ENCODE results near the gene ZNF662. TPM values are rescaled to one million over a fixed set of nuclear protein-coding genes. Genes with fewer than 3 reads are reported as not detected.

Gene ZNF662
- total RNA-seq, 1 donor from 2014 or later = 1.4 TPM

DNA sequence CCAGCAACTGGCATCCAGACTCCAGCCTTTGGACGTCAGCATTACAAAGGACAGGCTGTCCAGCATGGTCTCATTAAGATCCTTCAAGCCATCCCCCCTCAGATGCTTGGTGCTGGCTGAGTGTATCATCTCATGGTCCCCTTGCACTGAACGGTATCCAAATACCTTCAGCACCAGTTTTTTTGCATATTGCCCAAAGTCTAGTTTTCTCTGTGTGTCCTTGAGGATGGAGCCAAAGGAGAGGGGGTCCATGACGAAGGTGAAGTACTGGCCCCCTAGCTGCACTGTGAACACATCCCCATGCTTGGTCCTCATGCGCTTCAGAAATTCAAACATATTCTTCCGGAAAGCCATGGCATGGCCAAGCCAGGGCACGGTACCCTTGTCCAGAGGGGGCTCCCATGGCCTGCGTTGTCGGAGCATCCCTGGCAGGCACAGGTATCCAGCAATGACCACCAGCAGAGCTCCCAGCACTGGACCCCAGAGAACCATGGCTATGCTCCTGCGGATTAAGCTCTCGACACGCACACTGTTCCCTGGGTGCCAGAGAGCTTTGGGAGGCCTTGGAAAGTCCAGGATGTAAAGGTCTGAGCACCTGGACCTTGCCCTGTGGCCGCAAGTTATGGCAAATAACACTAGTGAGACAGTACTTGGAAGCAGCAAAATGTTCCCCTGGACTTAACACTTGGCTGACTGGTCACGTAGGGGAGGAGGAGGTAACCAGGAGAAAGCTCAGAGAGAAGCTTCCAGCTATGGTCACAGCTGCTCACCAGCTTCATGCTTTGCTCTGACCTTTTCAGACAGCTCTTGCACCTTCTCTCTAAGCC lies 30.4 kb upstream of the ZNF662 start, which contains the start of gene CYP8B1:
Gene CYP8B1 (minus strand): TSS at position 555 of the 827 bp plus-strand sequence. CDS start 63 bp downstream, at position 492.
- Mint-ChIP-seq H3K36me3 (ENCODE audit: low read depth, unreplicated experiment) (no peaks in the 10 kb centered on the region), H3K27ac (ENCODE audit: unreplicated experiment) (no peak within 1 kb of the TSS), H3K9me3 (ENCODE audit: unreplicated experiment) (no peaks in the 10 kb centered on the region), H3K27me3 (ENCODE audit: unreplicated experiment) (no peaks in the 10 kb centered on the region), H3K4me1 (ENCODE audit: unreplicated experiment) (no peaks in the 10 kb centered on the region), H3K4me3 (ENCODE audit: unreplicated experiment) (no peak within 1 kb of the TSS)
- TF ChIP-seq, protein P1, sequence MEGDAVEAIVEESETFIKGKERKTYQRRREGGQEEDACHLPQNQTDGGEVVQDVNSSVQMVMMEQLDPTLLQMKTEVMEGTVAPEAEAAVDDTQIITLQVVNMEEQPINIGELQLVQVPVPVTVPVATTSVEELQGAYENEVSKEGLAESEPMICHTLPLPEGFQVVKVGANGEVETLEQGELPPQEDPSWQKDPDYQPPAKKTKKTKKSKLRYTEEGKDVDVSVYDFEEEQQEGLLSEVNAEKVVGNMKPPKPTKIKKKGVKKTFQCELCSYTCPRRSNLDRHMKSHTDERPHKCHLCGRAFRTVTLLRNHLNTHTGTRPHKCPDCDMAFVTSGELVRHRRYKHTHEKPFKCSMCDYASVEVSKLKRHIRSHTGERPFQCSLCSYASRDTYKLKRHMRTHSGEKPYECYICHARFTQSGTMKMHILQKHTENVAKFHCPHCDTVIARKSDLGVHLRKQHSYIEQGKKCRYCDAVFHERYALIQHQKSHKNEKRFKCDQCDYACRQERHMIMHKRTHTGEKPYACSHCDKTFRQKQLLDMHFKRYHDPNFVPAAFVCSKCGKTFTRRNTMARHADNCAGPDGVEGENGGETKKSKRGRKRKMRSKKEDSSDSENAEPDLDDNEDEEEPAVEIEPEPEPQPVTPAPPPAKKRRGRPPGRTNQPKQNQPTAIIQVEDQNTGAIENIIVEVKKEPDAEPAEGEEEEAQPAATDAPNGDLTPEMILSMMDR (IDR thresholded peaks at IDR 0.05; ENCODE audit: unreplicated experiment) = no peak
- DNase-seq (ENCODE audit: low spot score) = no peak

DNA sequence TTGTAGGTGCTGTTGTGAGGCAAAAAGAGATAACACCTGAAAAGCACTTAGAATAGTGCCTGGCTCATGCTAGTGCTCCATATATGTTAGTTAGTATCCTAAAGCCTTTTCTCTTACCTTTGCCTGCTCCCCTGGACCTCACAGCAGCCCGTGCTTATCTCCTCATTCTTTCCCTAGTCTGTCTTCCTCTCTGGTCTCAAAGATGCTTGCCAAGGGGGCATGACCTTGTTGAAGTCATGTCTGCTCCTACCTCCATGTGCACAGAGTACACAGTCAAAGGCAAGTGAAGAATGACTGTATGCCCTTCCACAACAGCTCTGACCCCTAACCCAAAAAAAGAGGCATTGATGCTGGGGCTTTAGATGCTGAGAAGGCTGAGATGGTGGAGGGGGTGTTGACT lies 29.5 kb upstream of the ZNF662 start:
- Mint-ChIP-seq H3K4me3 (ENCODE audit: unreplicated experiment) (no peak overlapping the region), H3K27me3 (ENCODE audit: unreplicated experiment) (no peaks in the 10 kb centered on the region), H3K36me3 (ENCODE audit: low read depth, unreplicated experiment) (no peaks in the 10 kb centered on the region), H3K4me1 (ENCODE audit: unreplicated experiment) (peaks cover 4% of the 10 kb centered on the region), H3K9me3 (ENCODE audit: unreplicated experiment) (no peaks in the 10 kb centered on the region), H3K27ac (ENCODE audit: unreplicated experiment) (no peak overlapping the region)
- DNase-seq (ENCODE audit: low spot score) = no peak
- TF ChIP-seq, protein P1 (IDR thresholded peaks at IDR 0.05; ENCODE audit: unreplicated experiment) = no peak

GRCh38 chr3:42876940-42877720 lies 28.8 kb upstream of the ZNF662 start:
- no peak overlapping the region for H3K27ac Mint-ChIP-seq (ENCODE audit: unreplicated experiment)
- H3K27me3 Mint-ChIP-seq (ENCODE audit: unreplicated experiment) = no peaks in the 10 kb centered on the region

GRCh38 chr3:42877881-42878280 lies 28.1 kb upstream of the ZNF662 start:
- no peak for DNase-seq (ENCODE audit: low spot score)
- Mint-ChIP-seq H3K4me3 (ENCODE audit: unreplicated experiment) (no peak overlapping the region), H3K36me3 (ENCODE audit: low read depth, unreplicated experiment) (no peaks in the 10 kb centered on the region), H3K9me3 (ENCODE audit: unreplicated experiment) (no peaks in the 10 kb centered on the region), H3K4me1 (ENCODE audit: unreplicated experiment) (peaks cover 6% of the 10 kb centered on the region), H3K27me3 (ENCODE audit: unreplicated experiment) (no peaks in the 10 kb centered on the region), H3K27ac (ENCODE audit: unreplicated experiment) (no peak overlapping the region)
- TF ChIP-seq, protein P1 (IDR thresholded peaks at IDR 0.05; ENCODE audit: unreplicated experiment) = no peak

More at GRCh38 chr3:42876940-42877720, 28.8 kb upstream of the ZNF662 start:
- no peak for DNase-seq (ENCODE audit: low spot score)
- peaks cover 6% of the 10 kb centered on the region for H3K4me1 Mint-ChIP-seq (ENCODE audit: unreplicated experiment)
- H3K4me3 Mint-ChIP-seq (ENCODE audit: unreplicated experiment) = no peak overlapping the region
- no peaks in the 10 kb centered on the region for H3K36me3 Mint-ChIP-seq (ENCODE audit: low read depth, unreplicated experiment)
- H3K9me3 Mint-ChIP-seq (ENCODE audit: unreplicated experiment) = no peaks in the 10 kb centered on the region
- TF ChIP-seq, protein P1 (IDR thresholded peaks at IDR 0.05; ENCODE audit: unreplicated experiment) = no peak
